ENCODE data around the gene TMEM151B. TPM values are rescaled to one million over a fixed set of nuclear protein-coding genes. Genes with fewer than 3 reads are reported as not detected.
"Not testable (repeated sequence)": the region's sequence is repeated elsewhere in the genome, so short reads cannot be mapped to it uniquely, and the experiment has no call there.

TMEM151B gene
- total and polyA plus RNA-seq, 5 experiments from 2014 or later, result not detected

GRCh38 chr6:44317136-44317631 lies 46.9 kb downstream of the TMEM151B start:
- peaks cover 9 to 15% (median 11%) of the 10 kb centered on the region in 4 donors for H3K4me1 Mint-ChIP-seq
- H3K9me3 Mint-ChIP-seq, ATAC-seq, DNase-seq, H3K36me3 Mint-ChIP-seq, H3K27ac Mint-ChIP-seq, H3K4me3 Mint-ChIP-seq, POLR2A ChIA-PET: not testable (repeated sequence)
- H3K27me3 Mint-ChIP-seq, result peaks cover 6 to 36% (median 22%) of the 10 kb centered on the region in 5 donors

- Mint-ChIP-seq H3K4me1 (no peaks in the 10 kb centered on the region), H3K9me3 (peaks cover 0 to 7% (median 0%) of the 10 kb centered on the region in 9 donors), H3K4me3 (no peak overlapping the region), H3K36me3 (peaks cover 0 to 6% (median 6%) of the 10 kb centered on the region in 3 donors), H3K27me3 (peaks cover 10 to 36% (median 22%) of the 10 kb centered on the region in 5 donors), H3K27ac (no peak overlapping the region)
- ATAC-seq, result no peak
- POLR2A ChIA-PET, result no interaction called here
- DNase-seq, result no peak
Observed at GRCh38 chr6:44321210-44321609, 51.0 kb downstream of the TMEM151B start.

DNA sequence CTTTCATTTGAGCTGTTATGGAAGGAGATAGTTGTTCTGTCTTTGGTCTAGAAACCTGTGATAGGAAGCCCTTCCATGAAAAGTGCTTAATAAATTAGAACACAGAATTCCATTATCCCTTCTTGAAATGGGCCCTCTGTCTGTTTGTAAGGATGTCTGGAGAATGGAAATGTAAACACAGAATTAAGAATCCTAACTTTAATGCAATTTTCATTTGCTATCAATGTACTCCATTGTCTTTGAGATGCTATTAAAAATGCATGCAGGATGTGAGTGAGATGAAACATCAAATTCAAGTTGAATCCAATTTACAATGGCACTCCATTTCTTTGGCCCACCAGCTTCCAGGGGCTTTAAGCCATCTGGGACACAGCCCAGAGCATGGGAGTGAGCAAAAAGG lies 56.8 kb downstream of the TMEM151B start:
- H3K27ac Mint-ChIP-seq, result no peak overlapping the region
- no peaks in the 10 kb centered on the region for H3K9me3 Mint-ChIP-seq
- H3K27me3 Mint-ChIP-seq, result peaks cover 10 to 37% (median 23%) of the 10 kb centered on the region in 5 donors
- no peaks in the 10 kb centered on the region for H3K4me1 Mint-ChIP-seq
- POLR2A ChIA-PET, result no interaction called here
- H3K4me3 Mint-ChIP-seq, result no peak overlapping the region
- ATAC-seq (no peak), DNase-seq (no peak)
- H3K36me3 Mint-ChIP-seq, result no peaks in the 10 kb centered on the region

DNA sequence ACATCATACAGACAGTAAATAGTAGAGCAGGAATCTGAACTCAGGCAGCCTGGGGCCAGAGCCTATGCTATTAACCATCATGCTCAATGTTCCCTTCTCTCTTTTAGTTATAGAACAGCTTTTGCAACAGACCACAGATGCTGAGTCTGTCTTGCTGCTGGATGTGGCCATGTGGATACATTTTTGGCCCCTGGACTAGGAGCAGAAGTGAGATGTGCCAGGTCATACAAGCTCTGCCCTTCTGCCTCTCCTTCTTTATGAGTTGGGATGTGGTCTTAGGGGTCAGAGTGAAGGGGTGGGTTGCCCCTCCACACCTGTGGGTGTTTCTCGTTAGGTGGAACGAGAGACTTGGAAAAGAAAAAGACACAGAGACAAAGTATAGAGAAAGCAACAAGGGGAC lies 57.5 kb downstream of the TMEM151B start:
- no peak overlapping the region for H3K27ac Mint-ChIP-seq
- H3K4me3 Mint-ChIP-seq, result no peak overlapping the region
- no peaks in the 10 kb centered on the region for H3K9me3 Mint-ChIP-seq
- peaks cover 9 to 43% (median 26%) of the 10 kb centered on the region in 5 donors for H3K27me3 Mint-ChIP-seq
- no peak for ATAC-seq
- no peaks in the 10 kb centered on the region for H3K4me1 Mint-ChIP-seq
- no peak for DNase-seq
- POLR2A ChIA-PET, result no interaction called here
- no peaks in the 10 kb centered on the region for H3K36me3 Mint-ChIP-seq

- POLR2A ChIA-PET, H3K9me3 Mint-ChIP-seq, H3K4me3 Mint-ChIP-seq, ATAC-seq, DNase-seq, H3K36me3 Mint-ChIP-seq, H3K27ac Mint-ChIP-seq, H3K4me1 Mint-ChIP-seq: not testable (repeated sequence)
- H3K27me3 Mint-ChIP-seq, result peaks cover 7 to 46% (median 28%) of the 10 kb centered on the region in 5 donors
Observed at GRCh38 chr6:44328203-44328602, 58.0 kb downstream of the TMEM151B start.

DNA sequence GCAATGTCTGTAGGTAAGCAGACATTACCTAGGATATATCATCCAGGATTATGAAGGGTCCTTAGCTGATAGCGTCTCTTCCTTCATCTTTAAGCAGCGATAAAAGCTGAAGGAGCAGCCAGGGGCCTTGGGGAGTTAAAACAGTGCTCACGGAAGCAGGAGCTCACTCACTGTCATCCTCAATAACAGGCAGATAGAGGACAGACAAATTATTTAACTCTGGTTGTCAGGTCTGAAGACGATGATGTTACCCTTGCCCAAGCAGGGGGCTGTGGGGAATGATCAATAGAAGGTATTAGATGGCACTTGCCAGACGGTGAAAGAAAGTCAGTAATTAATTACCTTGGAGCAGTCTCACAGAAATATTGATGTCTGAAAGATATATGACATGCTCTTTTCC lies 59.6 kb downstream of the TMEM151B start:
- Mint-ChIP-seq H3K9me3 (no peaks in the 10 kb centered on the region), H3K4me3 (no peak overlapping the region), H3K27me3 (peaks cover 6 to 46% (median 28%) of the 10 kb centered on the region in 5 donors), H3K4me1 (no peaks in the 10 kb centered on the region), H3K36me3 (no peaks in the 10 kb centered on the region), H3K27ac (no peak overlapping the region)
- ATAC-seq (no peak), DNase-seq (no peak)
- POLR2A ChIA-PET, result no interaction called here

GRCh38 chr6:44332585-44332984 lies 62.3 kb downstream of the TMEM151B start:
- Mint-ChIP-seq H3K36me3 (no peaks in the 10 kb centered on the region), H3K27ac (peak overlapping the region in 1 of 10 donors; percentile 90), H3K4me3 (no peak overlapping the region), H3K27me3 (peaks cover 6 to 44% (median 30%) of the 10 kb centered on the region in 5 donors), H3K9me3 (no peaks in the 10 kb centered on the region), H3K4me1 (no peaks in the 10 kb centered on the region)
- DNase-seq (no peak), ATAC-seq (no peak)
- POLR2A ChIA-PET, result interaction anchor here (0.5 kb wide), 1 partner anchor 1498 kb away, joined by 4 read pairs; no protein-coding TSS in a partner anchor

DNA sequence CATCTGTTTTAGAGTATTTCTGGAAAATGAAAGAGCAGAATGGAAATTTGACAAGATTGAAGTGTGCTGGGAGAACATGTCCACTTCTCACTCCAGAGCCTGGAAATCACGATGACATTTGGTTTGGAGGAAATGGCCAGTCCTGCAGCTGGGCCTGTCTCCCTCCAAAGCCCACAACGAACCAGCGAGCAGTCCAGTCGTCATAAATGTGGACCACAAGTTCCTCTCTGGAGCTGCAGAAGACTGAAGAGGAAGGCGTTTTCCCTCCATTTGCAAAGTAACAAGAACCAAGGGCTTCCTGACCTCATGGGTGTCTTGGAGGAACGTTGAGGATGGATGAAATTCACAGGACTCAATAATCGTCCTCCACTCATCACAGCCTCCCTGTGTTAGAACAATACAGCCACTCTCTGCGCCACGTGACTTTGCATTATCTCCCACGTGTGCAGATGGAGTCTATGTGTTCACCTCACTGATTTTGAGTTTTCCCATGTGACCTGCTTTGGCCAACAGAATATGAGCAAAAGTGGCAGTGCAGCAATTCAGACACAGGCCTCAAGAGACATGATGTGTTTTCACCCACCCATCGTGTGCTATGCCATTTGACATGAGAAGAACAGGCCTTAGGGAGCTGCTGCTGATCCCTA lies 63.1 kb downstream of the TMEM151B start:
- Mint-ChIP-seq H3K27ac (no peak overlapping the region), H3K4me1 (no peaks in the 10 kb centered on the region), H3K4me3 (no peak overlapping the region), H3K27me3 (peaks cover 6 to 36% (median 23%) of the 10 kb centered on the region in 5 donors), H3K9me3 (no peaks in the 10 kb centered on the region), H3K36me3 (no peaks in the 10 kb centered on the region)
- DNase-seq, result no peak
- ATAC-seq, result no peak
- POLR2A ChIA-PET, result no interaction called here

GRCh38 chr6:44333942-44334341 lies 63.7 kb downstream of the TMEM151B start:
- H3K27me3 Mint-ChIP-seq, result peaks cover 6 to 30% (median 20%) of the 10 kb centered on the region in 5 donors
- H3K4me1 Mint-ChIP-seq, result no peaks in the 10 kb centered on the region
- no peaks in the 10 kb centered on the region for H3K36me3 Mint-ChIP-seq
- no peak overlapping the region for H3K4me3 Mint-ChIP-seq
- DNase-seq (no peak), ATAC-seq (no peak)
- POLR2A ChIA-PET, result no interaction called here
- peak overlapping the region in 1 of 10 donors; percentile 10 for H3K27ac Mint-ChIP-seq
- H3K9me3 Mint-ChIP-seq, result no peaks in the 10 kb centered on the region

DNA sequence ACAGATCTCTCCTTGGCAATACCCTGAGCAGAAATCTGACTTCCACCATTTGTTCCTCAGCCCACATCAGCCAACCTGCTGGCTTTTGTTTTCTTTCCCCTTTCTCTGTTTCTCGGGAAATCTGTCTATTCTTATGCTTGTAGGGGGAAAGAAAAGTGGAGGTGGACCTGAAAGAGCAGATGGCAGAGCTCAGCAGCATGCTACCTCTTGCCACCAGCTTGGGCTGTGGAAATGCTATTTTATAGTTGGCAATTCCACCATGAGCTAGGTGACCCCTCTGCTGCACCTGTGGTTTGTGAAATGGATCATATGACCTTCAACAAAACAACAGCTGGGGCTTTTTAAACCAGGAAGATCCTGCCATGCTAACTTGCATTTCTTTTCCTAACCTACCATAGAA lies 65.4 kb downstream of the TMEM151B start:
- peaks cover 1 to 14% (median 9%) of the 10 kb centered on the region in 5 donors for H3K27me3 Mint-ChIP-seq
- no peak overlapping the region for H3K27ac Mint-ChIP-seq
- H3K9me3 Mint-ChIP-seq, result no peaks in the 10 kb centered on the region
- no peak for ATAC-seq
- no peaks in the 10 kb centered on the region for H3K36me3 Mint-ChIP-seq
- no peak for DNase-seq
- H3K4me1 Mint-ChIP-seq, result no peaks in the 10 kb centered on the region
- H3K4me3 Mint-ChIP-seq, result no peak overlapping the region
- POLR2A ChIA-PET, result no interaction called here

GRCh38 chr6:44338228-44339122 lies 68.2 kb downstream of the TMEM151B start:
- POLR2A ChIA-PET, result interaction anchor here (0.7 kb wide), 1 partner anchor 187 kb away, joined by 3 read pairs; no protein-coding TSS in a partner anchor
- peak; percentile 93 to 96 for ATAC-seq
- H3K9me3 Mint-ChIP-seq, result no peaks in the 10 kb centered on the region
- H3K4me3 Mint-ChIP-seq, result no peak overlapping the region
- H3K27me3 Mint-ChIP-seq, result peaks cover 10 to 24% (median 17%) of the 10 kb centered on the region in 5 donors
- H3K27ac Mint-ChIP-seq, result no peak overlapping the region
- peaks cover 0 to 2% (median 0%) of the 10 kb centered on the region in 4 donors for H3K4me1 Mint-ChIP-seq
- peak; percentile 21 to 81 (median 61) for DNase-seq
- no peaks in the 10 kb centered on the region for H3K36me3 Mint-ChIP-seq

- peaks cover 13 to 32% (median 25%) of the 10 kb centered on the region in 5 donors for H3K27me3 Mint-ChIP-seq
- H3K4me3 Mint-ChIP-seq, result no peak overlapping the region
- no peak overlapping the region for H3K27ac Mint-ChIP-seq
- ATAC-seq (no peak), DNase-seq (no peak)
- H3K4me1 Mint-ChIP-seq, result peaks cover 0 to 2% (median 0%) of the 10 kb centered on the region in 4 donors
- H3K9me3 Mint-ChIP-seq, result no peaks in the 10 kb centered on the region
- POLR2A ChIA-PET, result interaction anchor here (0.7 kb wide), 1 partner anchor 188 kb away, joined by 3 read pairs; no protein-coding TSS in a partner anchor
- H3K36me3 Mint-ChIP-seq, result no peaks in the 10 kb centered on the region
Observed at GRCh38 chr6:44339301-44339700, 69.1 kb downstream of the TMEM151B start.

Measured in naive thymus-derived CD8-positive, alpha-beta T cell (primary cell).